ENCODE data around the gene SMARCC1.
A peak's percentile ranks its signal among the peaks of the same experiment; 100 is the strongest.

Gene SMARCC1

GRCh38 chr3:47701388-47701787, 80.3 kb downstream of the SMARCC1 start:
- DNase-seq (ENCODE audit: low read depth) = no peak

GRCh38 chr3:47692158-47692557, 89.5 kb downstream of the SMARCC1 start:
- DNase-seq (ENCODE audit: low read depth) = no peak

- DNase-seq (ENCODE audit: low read depth) = no peak
Observed at GRCh38 chr3:47688488-47688887, 93.2 kb downstream of the SMARCC1 start.

GRCh38 chr3:47685037-47685436, 96.7 kb downstream of the SMARCC1 start:
- peak; percentile 60 for DNase-seq (ENCODE audit: low read depth)

- DNase-seq (ENCODE audit: low read depth) = no peak
Observed at GRCh38 chr3:47681016-47681415, 100.7 kb downstream of the SMARCC1 start.

- no peak for DNase-seq (ENCODE audit: low read depth)
Observed at GRCh38 chr3:47678446-47679338, 103.0 kb downstream of the SMARCC1 start.

- peak; percentile 76 for DNase-seq (ENCODE audit: low read depth)
Observed at GRCh38 chr3:47669026-47669749, 112.5 kb downstream of the SMARCC1 start.

GRCh38 chr3:47666118-47666517, 115.6 kb downstream of the SMARCC1 start:
- no peak for DNase-seq (ENCODE audit: low read depth)

- DNase-seq (ENCODE audit: low read depth) = peak; percentile 23
Observed at GRCh38 chr3:47664519-47664918, 117.2 kb downstream of the SMARCC1 start.

GRCh38 chr3:47663630-47664240, 118.0 kb downstream of the SMARCC1 start:
- no peak for DNase-seq (ENCODE audit: low read depth)

- peak; percentile 55 for DNase-seq (ENCODE audit: low read depth)
Observed at GRCh38 chr3:47661121-47661752, 120.5 kb downstream of the SMARCC1 start.

- DNase-seq (ENCODE audit: low read depth) = no peak
Observed at GRCh38 chr3:47658444-47658843, 123.2 kb downstream of the SMARCC1 start.

- no peak for DNase-seq (ENCODE audit: low read depth)
Observed at GRCh38 chr3:47652142-47652541, 129.6 kb downstream of the SMARCC1 start.

- no peak for DNase-seq (ENCODE audit: low read depth)
Observed at GRCh38 chr3:47650294-47650693, 131.4 kb downstream of the SMARCC1 start.

- no peak for DNase-seq (ENCODE audit: low read depth)
Observed at GRCh38 chr3:47647550-47647949, 134.1 kb downstream of the SMARCC1 start.

- DNase-seq (ENCODE audit: low read depth) = peak; percentile 74
Observed at GRCh38 chr3:47646362-47646761, 135.3 kb downstream of the SMARCC1 start.

- peak; percentile 19 for DNase-seq (ENCODE audit: low read depth)
Observed at GRCh38 chr3:47645551-47645950, 136.1 kb downstream of the SMARCC1 start.

- peak; percentile 13 for DNase-seq (ENCODE audit: low read depth)
Observed at GRCh38 chr3:47643092-47643491, 138.6 kb downstream of the SMARCC1 start.

- no peak for DNase-seq (ENCODE audit: low read depth)
Observed at GRCh38 chr3:47641739-47642138, 140.0 kb downstream of the SMARCC1 start.

GRCh38 chr3:47636921-47637320, 144.8 kb downstream of the SMARCC1 start:
- DNase-seq (ENCODE audit: low read depth) = no peak

- peak; percentile 12 for DNase-seq (ENCODE audit: low read depth)
Observed at GRCh38 chr3:47636225-47636624, 145.5 kb downstream of the SMARCC1 start.

GRCh38 chr3:47635536-47635935, 146.2 kb downstream of the SMARCC1 start:
- DNase-seq (ENCODE audit: low read depth) = no peak
